GM23248 (cell line): Measurements from ENCODE around the gene SDK2.

Experiments
- EZH2 ChIP-seq: fragments of 200-600 bp; sonication (generic); IDR thresholded peaks from 2 replicates; pipeline ENCODE4 v1.6.1; 2018; ENCODE audit warnings: antibody characterized with exemption, mild to moderate bottlenecking; ENCODE audit not compliant: insufficient read depth, poor library complexity, severe bottlenecking
- EZH2phosphoT487 ChIP-seq: fragments of 200-600 bp; sonication (generic); IDR thresholded peaks from 2 replicates; pipeline ENCODE4 v1.6.1; 2018; ENCODE audit warnings: antibody characterized with exemption, moderate library complexity, mild to moderate bottlenecking, low read depth; ENCODE audit not compliant: insufficient read depth

- TF ChIP-seq EZH2 (no peak), EZH2phosphoT487 (no peak)
Measured at GRCh38 chr17:73646409-73647300, 2.4 kb upstream of the SDK2 start.
